Transverse colon (tissue), 4 donors: ENCODE data around the gene PALM.

Source experiments
- CTCF ChIP-seq, 5 experiments: fragments of 200-600 bp in 3 of 5; fragments of 450-650 bp in 2 of 5; sonication (generic) in 3 of 5; IDR thresholded peaks; 1 replicate in 2 of 5; 2 replicates in 3 of 5; pipeline ENCODE4 v1.5.1; 2016 to 2017; ENCODE audit warnings: antibody characterized with exemption in 5 of 5, inconsistent platforms in 3 of 5, mild to moderate bottlenecking in 2 of 5, moderate library complexity in 1 of 5
- POLR2A ChIP-seq: fragments of 450-650 bp; IDR thresholded peaks from one replicate; pipeline ENCODE4 v1.6.1; 2016; ENCODE audit warnings: antibody characterized with exemption, mild to moderate bottlenecking, moderate library complexity
- POLR2AphosphoS5 ChIP-seq, 3 donors: sonication (generic); formaldehyde crosslinking; IDR thresholded peaks; one replicate each; pipeline ENCODE4 v1.6.1; 2016; ENCODE audit warnings: antibody characterized with exemption in 3 of 3

- TF ChIP-seq CTCF (IDR thresholded peaks at IDR 0.05) (no peak), POLR2A (no peak), POLR2AphosphoS5 (IDR thresholded peaks at IDR 0.05) (no peak)
These were observed 45.0 kb upstream of the PALM start for GRCh38 chr19:663682-664117.
